ENCODE data around the gene KRT15.
A peak's percentile ranks its signal among the peaks of the same experiment; 100 is the strongest.

The KRT15 gene

GRCh38 chr17:41553176-41553575, 34.5 kb upstream of the KRT15 start:
- Histone ChIP-seq H3K27me3 (peaks cover 25% of the 10 kb centered on the region), H3K4me3 (ENCODE audit: low read depth in 1 of 2, low read length in 1 of 2) (no peak overlapping the region), H3K4me1 (ENCODE audit: control insufficient read depth in 1 of 2, insufficient read depth in 1 of 2, low read depth in 1 of 2, low read length in 1 of 2) (peaks cover 11 to 18% of the 10 kb centered on the region in 2 experiments), H3K27ac (no peak overlapping the region), H3K36me3 (no peaks in the 10 kb centered on the region), H3K9me3 (no peaks in the 10 kb centered on the region)
- TF ChIP-seq, protein P1, sequence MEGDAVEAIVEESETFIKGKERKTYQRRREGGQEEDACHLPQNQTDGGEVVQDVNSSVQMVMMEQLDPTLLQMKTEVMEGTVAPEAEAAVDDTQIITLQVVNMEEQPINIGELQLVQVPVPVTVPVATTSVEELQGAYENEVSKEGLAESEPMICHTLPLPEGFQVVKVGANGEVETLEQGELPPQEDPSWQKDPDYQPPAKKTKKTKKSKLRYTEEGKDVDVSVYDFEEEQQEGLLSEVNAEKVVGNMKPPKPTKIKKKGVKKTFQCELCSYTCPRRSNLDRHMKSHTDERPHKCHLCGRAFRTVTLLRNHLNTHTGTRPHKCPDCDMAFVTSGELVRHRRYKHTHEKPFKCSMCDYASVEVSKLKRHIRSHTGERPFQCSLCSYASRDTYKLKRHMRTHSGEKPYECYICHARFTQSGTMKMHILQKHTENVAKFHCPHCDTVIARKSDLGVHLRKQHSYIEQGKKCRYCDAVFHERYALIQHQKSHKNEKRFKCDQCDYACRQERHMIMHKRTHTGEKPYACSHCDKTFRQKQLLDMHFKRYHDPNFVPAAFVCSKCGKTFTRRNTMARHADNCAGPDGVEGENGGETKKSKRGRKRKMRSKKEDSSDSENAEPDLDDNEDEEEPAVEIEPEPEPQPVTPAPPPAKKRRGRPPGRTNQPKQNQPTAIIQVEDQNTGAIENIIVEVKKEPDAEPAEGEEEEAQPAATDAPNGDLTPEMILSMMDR (IDR thresholded peaks at IDR 0.05) = no peak

GRCh38 chr17:41552455-41552854, 33.8 kb upstream of the KRT15 start:
- peaks cover 12 to 24% of the 10 kb centered on the region in 2 experiments for H3K4me1 ChIP-seq (ENCODE audit: control insufficient read depth in 1 of 2, insufficient read depth in 1 of 2, low read depth in 1 of 2, low read length in 1 of 2)

DNA sequence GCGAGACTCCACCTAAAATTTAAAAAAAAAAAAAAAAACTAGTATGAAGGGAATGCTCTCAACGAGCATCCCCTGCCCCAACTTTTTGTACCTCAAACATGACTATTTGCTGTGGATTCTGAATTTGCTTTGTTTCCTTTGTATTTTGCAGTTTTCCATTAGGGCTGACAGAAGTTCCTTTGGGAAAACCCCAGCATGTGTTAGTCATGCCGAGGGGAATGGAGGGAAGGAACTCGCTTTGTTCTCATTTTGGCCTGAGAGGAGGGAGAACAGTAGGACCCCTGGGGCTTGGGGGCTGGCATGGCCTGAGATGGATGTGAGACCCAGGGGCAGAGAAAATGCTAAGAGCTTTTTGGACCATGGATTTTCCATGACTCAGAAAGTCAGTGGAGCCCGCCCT, 32.7 kb upstream of the KRT15 start:
- Histone ChIP-seq H3K36me3 (no peaks in the 10 kb centered on the region), H3K9me3 (no peaks in the 10 kb centered on the region), H3K27ac (no peak overlapping the region), H3K4me3 (ENCODE audit: low read depth in 1 of 2, low read length in 1 of 2) (no peak overlapping the region), H3K4me1 (ENCODE audit: control insufficient read depth in 1 of 2, insufficient read depth in 1 of 2, low read depth in 1 of 2, low read length in 1 of 2) (peaks cover 12 to 24% of the 10 kb centered on the region in 2 experiments), H3K27me3 (peaks cover 28% of the 10 kb centered on the region)
- TF ChIP-seq, protein P1 (IDR thresholded peaks at IDR 0.05) = no peak

More at GRCh38 chr17:41552455-41552854, 33.8 kb upstream of the KRT15 start:
- TF ChIP-seq, protein P1 (IDR thresholded peaks at IDR 0.05) = no peak
- Histone ChIP-seq H3K27me3 (peaks cover 32% of the 10 kb centered on the region), H3K36me3 (no peaks in the 10 kb centered on the region), H3K9me3 (no peaks in the 10 kb centered on the region), H3K4me3 (ENCODE audit: low read depth in 1 of 2, low read length in 1 of 2) (no peak overlapping the region), H3K27ac (no peak overlapping the region)

DNA sequence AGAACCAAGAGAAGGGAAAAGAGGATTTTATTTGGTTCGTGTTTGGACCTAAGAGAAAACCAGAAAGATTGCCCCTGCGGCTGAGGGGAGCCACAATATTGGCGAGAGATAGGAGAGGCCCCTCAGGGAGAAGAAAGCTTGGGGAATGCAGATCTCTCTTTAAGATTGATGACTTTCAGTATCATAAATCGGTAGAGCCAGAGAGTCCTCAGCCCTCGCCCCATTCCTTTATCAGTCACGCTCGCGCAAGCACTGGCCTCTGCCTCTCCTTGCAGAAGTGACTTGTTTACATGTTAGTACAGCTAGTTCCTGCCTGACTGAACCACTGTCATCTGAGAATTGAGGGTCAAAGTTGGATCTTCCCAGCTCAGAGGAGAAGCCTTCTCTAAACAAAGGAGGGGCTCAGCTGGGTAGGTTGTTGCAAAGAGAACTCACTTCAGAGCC, 30.9 kb upstream of the KRT15 start:
- peaks cover 16% of the 10 kb centered on the region for H3K27me3 ChIP-seq
- TF ChIP-seq, protein P1 (IDR thresholded peaks at IDR 0.05) = no peak
- H3K27ac ChIP-seq = peak overlapping the region; percentile 78

GRCh38 chr17:41548844-41549595, 30.3 kb upstream of the KRT15 start:
- H3K36me3 ChIP-seq = no peaks in the 10 kb centered on the region
- TF ChIP-seq, protein P1 (IDR thresholded peaks at IDR 0.05) = peak; percentile 90
- peak overlapping the region; percentile 78 for H3K27ac ChIP-seq
- H3K27me3 ChIP-seq = peaks cover 16% of the 10 kb centered on the region
- peaks cover 12 to 24% of the 10 kb centered on the region in 2 experiments for H3K4me1 ChIP-seq (ENCODE audit: control insufficient read depth in 1 of 2, insufficient read depth in 1 of 2, low read depth in 1 of 2, low read length in 1 of 2)
- H3K4me3 ChIP-seq (ENCODE audit: low read depth in 1 of 2, low read length in 1 of 2) = peak overlapping the region; percentile 51 to 63
- H3K9me3 ChIP-seq = no peaks in the 10 kb centered on the region

More for the DNA sequence above, 30.9 kb upstream of the KRT15 start:
- H3K9me3 ChIP-seq = no peaks in the 10 kb centered on the region
- H3K36me3 ChIP-seq = no peaks in the 10 kb centered on the region
- H3K4me1 ChIP-seq (ENCODE audit: control insufficient read depth in 1 of 2, insufficient read depth in 1 of 2, low read depth in 1 of 2, low read length in 1 of 2) = peaks cover 12 to 24% of the 10 kb centered on the region in 2 experiments
- peak overlapping the region in 1 of 2 experiments; percentile 63 for H3K4me3 ChIP-seq (ENCODE audit: low read depth in 1 of 2, low read length in 1 of 2)
